ENCODE data around the gene LTB4R2. TPM values are rescaled to one million over a fixed set of nuclear protein-coding genes. Genes with fewer than 3 reads are reported as not detected.
A peak's percentile ranks its signal among the peaks of the same experiment; 100 is the strongest.

Gene LTB4R2
- 0.72 and 0.88 TPM in 2 replicates for total RNA-seq (2014; rRNA removed; shearing (Covaris generic))

- no peak for DNase-seq (ENCODE audit: low read depth)
Observed at GRCh38 chr14:24309538-24310264, at the start of gene LTB4R2. Gene LTB4R2 (plus strand): TSS chr14:24310140. CDS start chr14:24310665, 525 bp downstream.

GRCh38 chr14:24260780-24261157 lies 49.2 kb upstream of the LTB4R2 start:
- DNase-seq (ENCODE audit: low read depth) = no peak

- DNase-seq (ENCODE audit: low read depth) = no peak
Observed at GRCh38 chr14:24261256-24261968, 48.5 kb upstream of the LTB4R2 start.

GRCh38 chr14:24261969-24262327 lies 48.0 kb upstream of the LTB4R2 start:
- DNase-seq (ENCODE audit: low read depth) = no peak

GRCh38 chr14:24262821-24263733 lies 46.9 kb upstream of the LTB4R2 start, which contains the start of gene TGM1:
Gene TGM1 (minus strand): TSS chr14:24263177. CDS start chr14:24262352, 825 bp downstream.
- DNase-seq (ENCODE audit: low read depth) = no peak

- no peak for DNase-seq (ENCODE audit: low read depth)
Observed at GRCh38 chr14:24263848-24264247, 46.1 kb upstream of the LTB4R2 start.

GRCh38 chr14:24264298-24264697 lies 45.6 kb upstream of the LTB4R2 start:
- no peak for DNase-seq (ENCODE audit: low read depth)

GRCh38 chr14:24266344-24267244 lies 43.3 kb upstream of the LTB4R2 start:
- DNase-seq (ENCODE audit: low read depth) = no peak

GRCh38 chr14:24267516-24267915 lies 42.4 kb upstream of the LTB4R2 start:
- DNase-seq (ENCODE audit: low read depth) = no peak

GRCh38 chr14:24268225-24268624 lies 41.7 kb upstream of the LTB4R2 start:
- no peak for DNase-seq (ENCODE audit: low read depth)

- DNase-seq (ENCODE audit: low read depth) = no peak
Observed at GRCh38 chr14:24269368-24269767, 40.6 kb upstream of the LTB4R2 start.

- no peak for DNase-seq (ENCODE audit: low read depth)
Observed at GRCh38 chr14:24269910-24270536, 39.9 kb upstream of the LTB4R2 start.

GRCh38 chr14:24270537-24271133 lies 39.3 kb upstream of the LTB4R2 start:
- DNase-seq (ENCODE audit: low read depth) = no peak

- DNase-seq (ENCODE audit: low read depth) = peak; percentile 82
Observed at GRCh38 chr14:24271134-24271833, 38.7 kb upstream of the LTB4R2 start, which contains the start of gene RABGGTA. Gene RABGGTA (minus strand): TSS chr14:24271597. CDS start chr14:24271115, 482 bp downstream.

- no peak for DNase-seq (ENCODE audit: low read depth)
Observed at GRCh38 chr14:24271834-24272263, 38.1 kb upstream of the LTB4R2 start.

GRCh38 chr14:24272467-24272866 lies 37.5 kb upstream of the LTB4R2 start:
- DNase-seq (ENCODE audit: low read depth) = no peak

GRCh38 chr14:24273422-24273998 lies 36.4 kb upstream of the LTB4R2 start:
- DNase-seq (ENCODE audit: low read depth) = no peak

- DNase-seq (ENCODE audit: low read depth) = no peak
Observed at GRCh38 chr14:24274101-24274543, 35.8 kb upstream of the LTB4R2 start.

- no peak for DNase-seq (ENCODE audit: low read depth)
Observed at GRCh38 chr14:24277071-24277470, 32.9 kb upstream of the LTB4R2 start.

Data from RPMI7951 (cell line).